Fibroblast of skin of right quadriceps (primary cell): ENCODE results near the gene MRPL23.

Experiments used
- DNase-seq: peaks from one replicate; pipeline ENCODE4 v3.0.0-alpha.2; 2013

MRPL23 gene

DNA sequence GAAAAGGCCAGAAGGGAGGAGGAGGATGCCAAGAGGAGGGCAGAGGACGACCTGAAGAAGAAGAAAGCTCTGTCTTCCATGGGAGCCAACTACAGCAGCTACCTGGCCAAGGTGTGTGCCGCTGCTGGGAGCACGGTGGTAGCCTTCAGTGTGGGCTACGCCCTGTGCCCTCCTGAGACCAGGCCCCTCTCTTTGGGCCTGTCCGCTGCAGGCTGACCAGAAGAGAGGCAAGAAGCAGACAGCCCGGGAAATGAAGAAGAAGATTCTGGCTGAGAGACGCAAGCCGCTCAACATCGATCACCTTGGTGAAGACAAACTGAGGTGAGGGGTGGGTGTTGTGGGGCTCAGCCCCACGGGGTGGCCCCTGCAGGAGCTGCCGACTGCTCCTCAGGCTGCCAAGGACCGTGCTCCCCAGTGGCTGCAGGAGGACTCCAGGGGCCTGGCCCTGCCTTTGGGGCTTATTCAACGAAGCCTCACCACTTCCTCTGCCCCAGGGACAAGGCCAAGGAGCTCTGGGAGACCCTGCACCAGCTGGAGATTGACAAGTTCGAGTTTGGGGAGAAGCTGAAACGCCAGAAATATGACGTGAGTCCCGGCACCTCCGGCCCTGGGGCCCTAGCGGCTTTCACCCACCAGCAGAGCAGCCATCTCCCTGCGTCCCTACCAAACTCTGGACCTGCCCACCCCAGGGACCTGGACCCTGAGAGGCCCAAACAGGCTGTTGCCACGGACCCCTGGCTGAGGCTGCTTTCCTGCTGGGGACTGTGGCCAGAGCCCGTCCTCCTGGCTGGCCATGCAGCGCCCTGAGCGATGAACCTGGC is 12.6 kb upstream of the MRPL23 start:
- DNase-seq, result no peak

GRCh38 chr11:1935156-1936071 is 11.7 kb upstream of the MRPL23 start:
- DNase-seq, result no peak

DNA sequence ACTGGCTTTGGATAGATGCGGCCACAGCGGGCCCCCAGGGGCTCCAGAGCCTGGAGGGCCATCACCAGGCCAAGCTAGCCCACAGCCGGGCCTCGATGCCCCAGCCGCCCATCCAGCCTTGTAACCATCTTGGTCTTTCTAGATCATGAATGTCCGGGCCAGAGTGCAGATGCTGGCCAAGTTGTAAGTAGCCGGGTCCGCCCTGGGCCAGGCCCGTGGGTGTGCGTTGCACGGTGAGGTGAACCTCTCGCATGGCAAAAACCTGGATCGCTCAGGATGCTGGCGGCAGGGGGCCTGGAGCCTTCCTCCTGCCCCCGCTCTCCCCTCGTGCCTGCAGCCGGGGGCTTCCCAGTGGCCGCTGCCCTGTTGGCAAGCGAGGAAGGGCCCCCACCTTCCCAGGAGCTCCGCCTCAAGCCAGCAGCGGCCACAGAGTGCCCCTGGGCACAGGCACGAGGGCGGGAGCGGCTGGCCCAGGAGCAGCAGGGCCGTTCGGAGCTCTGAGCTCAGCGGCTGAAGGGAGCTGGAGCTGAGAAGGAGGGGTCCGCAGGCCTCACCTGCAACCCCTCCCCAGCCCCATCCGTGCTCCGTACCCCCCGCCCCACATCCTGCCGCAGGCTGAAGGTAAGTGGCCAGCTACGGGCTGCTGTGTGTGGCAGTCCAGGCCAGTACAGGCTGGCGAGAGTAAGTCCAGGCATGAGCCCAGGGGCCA is 10.9 kb upstream of the MRPL23 start:
- DNase-seq, result no peak

DNA sequence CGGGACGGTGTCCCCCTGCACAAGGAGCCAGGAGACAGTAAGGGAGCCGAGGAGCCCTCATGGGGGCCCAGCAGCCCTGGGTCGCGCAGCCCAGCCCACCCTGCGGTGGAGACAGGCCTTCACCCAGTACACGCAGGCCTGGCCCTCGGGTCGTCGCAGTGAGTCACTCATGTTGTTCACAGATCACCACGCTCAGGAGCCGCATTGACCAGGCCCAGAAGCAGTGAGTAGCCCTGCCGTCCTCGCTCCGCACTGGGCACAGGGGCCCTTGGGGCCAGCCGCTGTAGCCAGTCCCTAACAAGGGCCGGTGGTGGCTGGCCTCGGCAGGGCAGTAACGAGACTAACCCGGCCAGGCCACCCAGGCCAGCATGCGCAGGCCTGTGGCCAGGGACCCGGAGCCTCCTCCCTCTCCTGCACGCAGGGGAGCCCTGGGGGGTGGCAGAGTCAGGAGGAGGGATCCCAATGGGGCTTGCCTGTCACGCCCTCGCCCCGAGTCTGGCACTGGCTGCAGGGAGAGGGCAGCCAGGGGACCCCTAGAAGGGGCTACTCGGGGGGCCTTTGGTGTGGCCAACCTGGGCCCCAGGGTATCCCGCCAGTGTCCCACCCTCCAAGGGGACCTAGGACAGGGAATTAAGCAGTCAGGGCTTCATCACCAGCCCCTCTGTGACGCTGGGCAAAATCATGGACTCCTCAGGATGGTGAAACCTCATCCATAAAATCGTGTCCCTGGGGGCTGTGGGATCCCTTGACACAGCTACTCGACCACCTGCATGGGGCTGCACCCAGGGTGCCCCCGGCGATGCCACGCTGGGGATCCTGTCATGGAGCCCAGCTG is 10.1 kb upstream of the MRPL23 start:
- DNase-seq, result no peak

- no peak for DNase-seq
Observed at GRCh38 chr11:1937616-1938342, 9.4 kb upstream of the MRPL23 start.

GRCh38 chr11:1938343-1939005 is 8.7 kb upstream of the MRPL23 start:
- no peak for DNase-seq

GRCh38 chr11:1939006-1939625 is 8.0 kb upstream of the MRPL23 start:
- peak; percentile 38 for DNase-seq

- peak; percentile 10 for DNase-seq
Observed at GRCh38 chr11:1939788-1940187, 7.3 kb upstream of the MRPL23 start.

DNA sequence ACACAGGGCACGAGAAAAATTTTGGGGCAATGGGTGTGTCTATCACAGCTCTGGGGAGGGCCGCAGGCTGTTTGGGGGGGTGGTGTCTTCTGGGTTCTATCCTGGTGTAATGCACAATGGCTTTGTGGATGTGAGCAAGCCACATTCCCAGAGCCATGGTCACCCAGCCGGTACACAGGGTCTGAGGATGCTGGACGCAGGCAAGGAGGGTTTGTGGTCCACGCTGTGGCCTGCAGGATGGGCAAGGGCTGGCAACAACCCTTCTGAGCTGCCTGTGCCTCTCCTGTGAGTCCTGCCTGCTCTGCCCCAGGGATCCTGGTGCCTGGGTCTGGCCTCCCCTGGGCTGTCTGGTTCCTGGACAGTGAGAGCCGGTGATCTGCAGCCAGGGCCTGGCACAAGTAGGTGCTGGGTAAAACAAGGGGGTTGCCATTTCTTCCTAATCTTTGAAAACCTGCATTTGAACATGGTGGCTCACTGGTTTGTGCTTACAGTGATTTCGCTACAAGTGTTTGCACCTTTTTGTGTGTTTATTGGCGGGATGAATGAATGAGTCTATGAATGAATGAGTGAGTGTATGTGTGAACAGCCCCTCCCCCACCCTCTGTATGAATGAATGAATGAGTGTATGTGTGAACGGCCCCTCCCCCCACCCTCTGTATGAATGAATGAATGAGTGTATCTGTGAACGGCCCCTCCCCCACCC is 4.4 kb upstream of the MRPL23 start:
- DNase-seq, result no peak

- DNase-seq, result no peak
Observed at GRCh38 chr11:1943576-1943975, 3.6 kb upstream of the MRPL23 start.

GRCh38 chr11:1943977-1944376 is 3.2 kb upstream of the MRPL23 start:
- peak; percentile 47 for DNase-seq

DNA sequence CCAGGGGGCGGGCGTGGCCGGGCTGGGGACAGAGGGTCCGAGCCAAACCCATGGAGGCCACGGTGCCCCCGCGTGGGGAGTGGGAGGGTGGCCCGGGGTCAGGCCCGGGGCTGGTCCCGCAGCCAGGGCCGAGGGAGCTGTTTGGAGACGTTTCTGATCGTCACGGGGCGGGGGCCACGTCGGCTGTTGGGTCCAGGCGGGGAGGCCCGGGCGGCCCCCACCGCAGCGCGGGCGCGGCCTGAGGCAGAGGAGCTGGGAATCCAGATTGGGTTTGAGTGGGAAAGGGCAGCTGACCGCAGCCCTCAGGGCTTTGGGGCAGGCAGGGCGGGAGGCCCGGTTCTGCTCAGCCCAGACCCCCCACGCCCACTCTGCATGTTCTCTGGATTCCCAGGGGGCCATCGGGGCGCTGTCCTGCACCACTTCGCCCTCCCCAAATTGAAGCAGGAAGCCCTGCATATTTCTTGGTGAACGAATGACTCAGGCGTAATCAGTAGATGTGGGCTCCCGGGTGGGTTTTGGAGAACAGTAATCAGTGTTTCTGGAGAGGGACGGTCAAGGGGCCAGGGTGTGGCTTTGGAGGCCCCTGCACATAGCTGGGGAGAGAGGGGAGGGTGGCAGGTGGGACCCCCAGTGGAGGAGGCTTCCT is 583 bp downstream of the MRPL23 start:
- no peak for DNase-seq

GRCh38 chr11:1948389-1948788 is 1.3 kb downstream of the MRPL23 start:
- no peak for DNase-seq

- DNase-seq, result no peak
Observed at GRCh38 chr11:1949302-1949701, 2.2 kb downstream of the MRPL23 start.

DNA sequence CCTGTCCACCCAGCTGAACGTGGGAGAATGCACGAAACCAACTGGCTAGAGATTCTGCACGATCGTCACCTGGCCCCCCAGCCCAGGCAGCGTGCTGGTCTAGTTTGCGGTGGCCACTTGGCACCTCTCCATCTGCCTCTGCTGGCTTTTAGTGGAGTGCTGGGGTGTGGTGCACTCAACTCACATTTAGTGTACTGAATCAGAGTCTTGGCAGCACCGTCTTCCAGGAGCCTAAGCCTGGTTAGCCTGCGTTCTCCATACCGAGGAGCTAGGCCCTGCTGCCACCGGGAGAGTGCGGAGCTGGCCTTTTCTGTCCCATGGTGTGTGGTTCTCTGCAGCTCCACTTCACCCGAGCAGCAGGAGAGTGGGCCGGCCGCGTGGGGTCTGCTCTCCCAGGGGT is 2.8 kb downstream of the MRPL23 start:
- no peak for DNase-seq

DNA sequence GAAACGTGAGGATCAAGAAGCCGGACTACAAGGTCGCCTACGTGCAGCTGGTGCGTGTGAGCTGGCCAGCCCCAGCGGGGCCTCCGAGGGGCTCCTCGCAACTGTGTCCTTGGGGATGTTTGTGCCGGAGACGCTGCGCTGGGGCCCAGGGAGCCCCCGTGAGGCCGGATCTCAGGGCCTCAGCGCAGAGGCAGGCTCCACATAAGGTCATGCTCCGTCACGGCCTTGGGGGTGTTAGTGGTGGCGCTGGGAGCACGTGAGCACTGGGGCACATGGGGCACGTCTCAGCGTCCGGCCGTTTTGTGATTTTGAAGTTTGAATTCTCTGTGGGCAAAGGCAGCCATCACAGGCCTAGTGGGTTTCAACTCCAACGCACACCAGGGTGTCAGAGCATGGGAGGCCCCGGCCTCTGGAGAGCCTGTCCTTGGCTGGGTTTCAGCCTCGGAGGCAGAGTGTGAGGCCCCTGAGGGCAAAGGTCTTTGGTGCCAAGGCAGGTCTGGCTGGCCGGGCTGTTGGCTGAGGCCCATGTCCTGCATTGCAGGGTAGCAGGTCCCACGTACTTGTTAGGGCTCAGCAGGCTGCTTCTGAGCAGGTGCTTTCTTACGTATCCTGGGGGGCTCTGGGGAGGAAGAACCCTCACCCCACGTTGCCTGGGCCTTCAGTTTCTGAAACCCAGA is 5.8 kb downstream of the MRPL23 start:
- DNase-seq, result no peak

DNA sequence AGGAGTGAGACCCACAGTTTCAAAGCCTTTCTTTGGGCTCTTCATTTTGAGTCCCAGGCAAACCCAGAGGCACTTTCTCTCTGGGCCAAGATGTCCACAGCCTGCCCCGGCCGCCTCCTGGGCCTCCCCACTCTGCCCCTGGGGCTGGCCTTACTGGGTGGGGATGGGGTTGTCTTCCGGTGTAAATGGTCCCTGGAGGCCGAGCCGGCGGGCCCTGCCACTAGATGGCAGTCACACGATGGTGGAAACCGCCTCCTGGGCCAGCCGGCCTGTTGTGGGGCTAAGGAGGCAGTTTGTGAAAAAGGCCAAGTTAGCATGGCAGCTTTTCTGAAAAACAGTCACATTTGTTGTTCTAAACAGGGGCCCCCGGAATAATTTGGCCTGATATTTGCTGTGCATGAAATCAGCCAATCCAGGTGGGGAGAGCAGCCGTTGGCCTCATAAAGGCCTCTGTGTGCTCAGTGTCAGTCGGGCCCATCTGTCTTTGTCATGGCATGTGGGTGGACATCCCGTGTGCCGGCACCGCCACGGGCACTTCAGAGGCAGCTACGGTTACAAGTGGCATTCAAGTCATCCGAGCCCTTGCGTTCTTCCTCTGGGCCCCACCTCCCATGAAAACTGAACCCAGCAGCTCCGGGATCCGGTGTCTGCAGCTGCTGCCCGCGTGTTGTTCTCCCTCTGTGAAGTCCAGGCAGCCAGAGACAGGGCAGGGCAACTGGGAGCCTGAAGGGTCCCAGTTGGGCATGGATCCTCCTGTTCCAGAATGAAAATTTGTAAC is 6.5 kb downstream of the MRPL23 start:
- no peak for DNase-seq

GRCh38 chr11:1958367-1958766 is 11.2 kb downstream of the MRPL23 start:
- no peak for DNase-seq
